ENCODE measurements around the gene TATDN2. TPM values are rescaled to one million over a fixed set of nuclear protein-coding genes. Genes with fewer than 3 reads are reported as not detected.
"Not testable (repeated sequence)": the region's sequence is repeated elsewhere in the genome, so short reads cannot be mapped to it uniquely, and the experiment has no call there.

The TATDN2 gene
- polyA plus RNA-seq, 4 donors, result 33.9 to 34.8 (median 34.1) TPM

GRCh38 chr3:10287936-10288574, 39.8 kb downstream of the TATDN2 start:
- no peak for DNase-seq (ENCODE audit: low read depth in 4 of 4, low spot score in 3 of 4)

GRCh38 chr3:10288575-10288960, 40.3 kb downstream of the TATDN2 start:
- no peak for DNase-seq (ENCODE audit: low read depth in 4 of 4, low spot score in 3 of 4)

DNA sequence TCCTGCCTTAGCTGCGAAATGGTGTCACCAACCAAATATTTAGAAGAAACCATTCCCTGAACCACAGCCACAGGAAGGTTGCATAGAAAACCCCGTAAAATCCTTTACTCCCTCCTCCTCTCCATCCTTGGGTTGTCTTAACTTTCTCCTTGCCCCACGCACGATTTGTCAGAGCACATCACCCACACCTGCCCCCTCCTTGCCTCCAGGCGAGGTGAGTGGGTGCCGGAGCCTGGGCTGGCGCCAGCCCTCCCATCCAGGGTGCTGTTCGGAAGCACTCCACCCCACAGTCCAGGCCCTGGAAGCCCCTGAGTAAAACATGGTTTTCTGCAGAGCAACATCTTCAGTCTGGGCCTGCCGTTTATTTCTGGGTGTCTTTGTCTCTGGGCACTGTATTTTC, 40.8 kb downstream of the TATDN2 start:
- no peak for DNase-seq (ENCODE audit: low read depth in 4 of 4, low spot score in 3 of 4)

DNA sequence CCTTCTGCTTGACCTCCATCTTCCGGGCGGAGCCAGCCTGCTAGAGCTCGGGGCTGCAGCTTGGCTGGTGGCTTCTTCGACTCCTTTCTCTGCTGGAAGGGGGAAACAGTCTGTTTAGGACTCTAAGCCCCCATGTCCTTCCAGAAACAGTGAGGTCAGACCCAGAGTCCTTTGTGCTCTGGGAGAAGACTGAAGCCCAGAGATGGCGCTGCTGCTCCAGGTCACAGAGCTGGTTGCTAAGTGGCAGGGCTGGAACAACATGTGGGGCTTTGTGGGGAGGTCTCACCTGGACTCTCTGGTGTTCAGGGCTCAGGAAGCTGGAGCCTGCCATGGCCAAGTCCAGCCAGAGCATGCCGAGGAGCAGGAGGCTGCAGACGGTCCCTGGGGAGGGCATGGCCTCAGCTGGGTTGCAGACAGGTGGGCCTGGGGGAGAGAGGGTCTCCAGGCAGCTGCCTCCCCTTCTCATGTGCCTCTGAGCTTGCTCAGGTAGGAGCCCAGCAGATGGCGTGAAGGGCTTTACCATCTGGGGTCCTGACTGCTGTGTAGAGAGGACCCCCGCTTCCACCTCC, 41.6 kb downstream of the TATDN2 start:
- DNase-seq (ENCODE audit: low read depth in 4 of 4, low spot score in 3 of 4), result no peak

DNA sequence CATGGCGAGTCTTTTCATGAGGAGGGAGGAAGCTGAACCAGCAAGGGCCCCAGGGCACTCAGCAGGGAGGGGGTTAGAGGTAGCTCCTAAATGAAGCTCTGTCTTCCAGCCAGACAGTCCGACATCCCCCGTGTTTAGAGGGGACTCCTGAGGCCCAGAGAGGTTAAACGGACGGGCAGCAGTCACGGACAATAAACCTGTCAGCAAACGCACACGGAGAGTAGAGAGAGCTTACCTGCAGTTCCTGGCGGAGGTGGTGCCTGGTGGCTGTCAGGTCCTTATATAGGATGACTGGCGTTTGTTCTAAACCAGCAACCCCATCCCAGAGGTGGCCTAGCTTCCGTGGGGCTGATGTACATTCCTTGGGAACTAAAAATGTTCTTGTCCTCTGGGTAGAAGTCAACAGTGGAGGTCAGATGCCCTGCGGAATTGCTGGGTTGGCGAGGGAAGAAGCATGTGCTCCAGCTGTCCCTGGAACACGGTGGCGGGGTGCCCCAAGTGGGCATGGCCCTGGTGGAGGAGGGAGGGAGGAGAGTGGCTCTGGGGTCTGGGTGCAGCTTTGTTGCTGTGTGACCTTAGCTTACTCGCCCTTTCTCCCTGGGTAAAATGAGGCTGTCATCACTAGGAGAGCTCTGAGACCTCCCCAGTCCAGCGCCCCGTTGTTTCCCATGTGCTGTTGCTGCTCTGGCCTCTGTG, 42.4 kb downstream of the TATDN2 start:
- no peak for DNase-seq (ENCODE audit: low read depth in 4 of 4, low spot score in 3 of 4)

- no peak for DNase-seq (ENCODE audit: low read depth in 4 of 4, low spot score in 3 of 4)
Observed at GRCh38 chr3:10291641-10292040, 43.4 kb downstream of the TATDN2 start.

DNA sequence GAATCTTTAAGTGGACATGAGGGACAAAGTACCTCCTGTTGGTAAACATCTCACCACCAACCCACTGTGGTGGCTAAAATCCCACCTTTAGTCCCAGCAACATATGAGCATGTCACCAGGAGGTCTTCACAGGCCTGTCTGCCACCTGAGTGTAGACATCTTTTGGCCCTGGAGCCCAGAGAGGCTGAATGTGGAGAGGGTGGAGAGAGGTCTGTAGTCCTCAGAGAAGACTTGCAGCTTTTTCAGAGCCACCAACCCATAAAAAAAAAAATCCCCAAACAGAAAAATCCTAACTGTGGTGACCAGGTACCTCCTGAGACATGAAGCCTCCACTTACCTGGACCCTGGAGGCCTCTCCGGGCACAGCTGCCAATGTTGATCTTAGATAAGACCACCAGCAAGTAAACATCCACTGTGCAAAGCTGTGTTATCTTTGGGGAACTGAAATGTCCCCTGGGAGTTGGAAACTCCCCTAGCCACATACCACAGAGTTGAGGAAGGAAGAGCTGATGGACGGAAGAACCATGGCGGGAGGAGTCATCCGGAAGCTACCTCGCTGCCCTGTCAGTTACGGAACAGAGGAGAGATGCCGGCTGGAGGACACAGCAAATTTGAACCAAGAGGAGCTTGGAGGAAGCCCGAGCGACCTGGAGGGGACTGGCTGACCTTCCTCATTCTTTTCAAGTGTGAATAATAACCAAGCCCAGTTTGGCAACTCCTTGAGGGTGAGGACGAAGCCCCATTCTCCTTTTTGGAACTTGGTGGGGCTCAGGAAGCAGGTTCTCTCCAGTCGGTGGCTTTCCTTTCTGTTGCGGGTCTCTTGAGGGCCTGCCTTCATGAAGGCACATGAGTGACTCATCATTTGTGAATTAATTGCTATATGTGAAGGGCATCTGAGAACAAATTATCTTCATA, 44.5 kb downstream of the TATDN2 start, which contains the start of gene GHRL:
Gene GHRL (minus strand): TSS at position 443 of the 915 bp plus-strand sequence. CDS start 2,767 bp downstream, outside the sequence.
- DNase-seq (ENCODE audit: low read depth in 4 of 4, low spot score in 3 of 4), result no peak

- no peak for DNase-seq (ENCODE audit: low read depth in 4 of 4, low spot score in 3 of 4)
Observed at GRCh38 chr3:10294030-10294586, 45.8 kb downstream of the TATDN2 start.

- DNase-seq (ENCODE audit: low read depth in 4 of 4, low spot score in 3 of 4), result not testable (repeated sequence)
Observed at GRCh38 chr3:10298064-10298463, 49.8 kb downstream of the TATDN2 start.

DNA sequence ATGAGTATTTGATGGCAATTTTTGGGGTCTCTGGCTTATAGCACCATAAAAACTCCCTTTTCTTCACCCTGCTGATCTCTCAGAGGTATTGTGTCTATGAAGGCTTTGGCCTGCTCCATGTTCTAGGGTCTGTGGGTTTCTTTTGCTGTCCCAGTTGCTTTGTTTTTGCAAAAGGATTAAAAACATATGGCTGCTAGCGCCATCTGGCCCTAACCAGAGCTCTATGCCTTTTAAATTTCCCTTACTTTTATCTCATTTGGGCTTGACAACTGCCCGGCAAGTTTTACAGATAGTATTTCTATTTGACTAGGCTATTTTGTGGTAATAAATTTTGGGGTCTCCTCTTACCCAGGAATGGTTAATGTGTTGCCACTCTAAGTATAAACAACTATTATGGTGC, 50.9 kb downstream of the TATDN2 start:
- no peak for DNase-seq (ENCODE audit: low read depth in 4 of 4, low spot score in 3 of 4)

GRCh38 chr3:10299679-10300078, 51.4 kb downstream of the TATDN2 start:
- DNase-seq (ENCODE audit: low read depth in 4 of 4, low spot score in 3 of 4), result no peak

DNA sequence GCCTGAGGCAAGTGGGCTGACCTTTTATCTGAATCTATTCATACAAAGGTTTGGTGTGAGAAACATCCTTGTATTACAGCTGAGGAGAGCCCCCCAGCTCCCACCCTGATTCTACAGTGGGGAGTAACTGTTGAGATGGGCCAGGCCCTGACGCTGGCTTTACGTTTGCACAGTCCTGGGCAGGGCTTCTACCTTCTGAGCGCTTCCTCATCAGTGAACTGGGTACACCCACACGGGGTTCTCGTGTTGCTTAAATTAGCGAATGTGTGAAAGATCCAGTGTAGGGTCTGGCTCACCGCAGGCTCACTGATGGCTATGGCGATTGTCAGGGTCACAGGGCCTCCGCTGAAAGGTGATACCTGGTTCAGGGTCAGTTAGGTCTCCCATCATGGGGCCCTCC, 51.8 kb downstream of the TATDN2 start:
- DNase-seq (ENCODE audit: low read depth in 4 of 4, low spot score in 3 of 4), result no peak

DNA sequence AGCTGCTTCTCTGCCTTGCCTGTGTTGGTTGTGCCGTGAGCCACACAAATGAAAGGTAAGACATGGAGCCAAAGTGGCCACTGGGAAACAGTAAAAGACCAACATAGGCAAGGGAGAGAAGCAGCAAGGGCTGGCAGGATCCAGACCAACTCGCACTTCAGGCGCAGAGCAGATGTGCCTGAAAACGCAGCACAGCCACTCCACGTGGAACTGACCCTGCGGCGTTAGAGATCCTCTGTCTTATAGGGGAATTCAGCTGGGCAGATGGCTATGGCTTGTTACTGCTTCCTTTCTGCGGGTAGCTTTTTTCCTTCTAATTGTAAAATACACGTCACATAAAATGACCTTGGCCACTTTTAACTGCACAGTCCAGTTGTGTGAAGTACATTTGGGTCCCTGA, 54.8 kb downstream of the TATDN2 start:
- DNase-seq (ENCODE audit: low read depth in 4 of 4, low spot score in 3 of 4), result no peak

DNA sequence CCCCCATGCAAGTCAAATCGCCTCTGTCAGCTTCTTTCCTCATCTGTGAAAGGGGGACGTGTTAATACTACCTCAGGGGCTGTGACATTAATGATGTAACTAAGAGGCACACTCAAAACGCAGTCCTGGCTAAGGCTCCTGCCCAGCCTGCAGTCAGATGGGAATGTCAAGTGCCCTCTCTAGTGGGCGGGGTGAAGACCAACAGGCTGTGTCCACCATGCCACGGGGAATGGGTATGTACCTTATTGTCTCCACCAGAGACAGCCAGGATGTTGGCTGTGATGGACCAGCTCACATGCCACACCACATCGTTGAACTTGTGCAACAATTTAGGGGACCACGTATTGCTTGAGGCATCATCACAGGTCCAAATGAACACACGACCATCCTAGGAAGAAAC, 55.5 kb downstream of the TATDN2 start:
- DNase-seq (ENCODE audit: low read depth in 4 of 4, low spot score in 3 of 4), result no peak

DNA sequence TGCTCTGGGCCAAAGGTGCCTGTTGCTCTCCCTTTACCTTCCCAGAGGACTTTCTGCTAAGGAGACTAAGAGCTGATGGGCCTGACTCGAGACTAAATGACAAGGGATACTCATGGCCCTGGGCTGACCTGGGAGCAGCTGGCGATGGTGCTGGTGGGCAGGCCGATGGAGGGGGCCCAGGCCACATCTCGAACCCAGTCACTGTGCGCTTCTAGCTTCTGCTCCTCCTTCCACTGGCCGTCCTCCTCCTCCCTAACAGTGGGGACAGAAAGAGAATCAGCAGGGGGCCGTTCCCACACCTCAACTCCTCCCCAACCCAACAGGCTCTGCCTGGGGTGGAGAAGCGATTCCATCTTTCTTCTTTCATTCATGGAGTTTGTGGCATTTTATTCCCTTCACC, 56.6 kb downstream of the TATDN2 start:
- no peak for DNase-seq (ENCODE audit: low read depth in 4 of 4, low spot score in 3 of 4)

DNA sequence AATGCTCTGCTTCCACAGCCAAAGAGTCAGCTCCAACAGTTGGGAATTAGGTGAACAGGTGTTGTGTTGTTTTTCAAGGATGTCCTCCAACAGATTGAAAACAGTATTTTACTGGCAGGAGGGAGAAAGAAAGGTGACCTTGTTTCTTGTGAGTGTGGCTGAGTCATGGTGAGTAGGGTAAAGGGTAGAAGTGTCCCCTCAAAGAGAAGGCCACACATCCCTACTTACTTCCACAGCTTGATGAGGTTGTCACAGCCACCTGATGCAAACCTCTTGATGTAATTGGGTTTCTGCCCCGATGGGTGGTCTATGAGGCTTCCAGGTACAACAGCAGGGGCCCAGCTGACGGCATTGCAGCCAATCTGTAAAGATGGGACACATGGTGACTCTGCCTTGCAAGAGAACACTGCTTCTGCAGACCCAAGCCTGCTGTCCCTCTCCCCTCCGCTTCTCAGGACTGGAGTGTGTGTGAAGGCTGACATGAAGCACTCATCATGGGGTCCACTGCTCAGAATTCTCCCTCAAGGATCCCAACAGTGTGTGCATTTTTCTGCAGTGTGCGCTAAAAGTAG, 57.2 kb downstream of the TATDN2 start:
- DNase-seq (ENCODE audit: low read depth in 4 of 4, low spot score in 3 of 4), result no peak

GRCh38 chr3:10306156-10306555, 57.9 kb downstream of the TATDN2 start:
- DNase-seq (ENCODE audit: low read depth in 4 of 4, low spot score in 3 of 4), result no peak

DNA sequence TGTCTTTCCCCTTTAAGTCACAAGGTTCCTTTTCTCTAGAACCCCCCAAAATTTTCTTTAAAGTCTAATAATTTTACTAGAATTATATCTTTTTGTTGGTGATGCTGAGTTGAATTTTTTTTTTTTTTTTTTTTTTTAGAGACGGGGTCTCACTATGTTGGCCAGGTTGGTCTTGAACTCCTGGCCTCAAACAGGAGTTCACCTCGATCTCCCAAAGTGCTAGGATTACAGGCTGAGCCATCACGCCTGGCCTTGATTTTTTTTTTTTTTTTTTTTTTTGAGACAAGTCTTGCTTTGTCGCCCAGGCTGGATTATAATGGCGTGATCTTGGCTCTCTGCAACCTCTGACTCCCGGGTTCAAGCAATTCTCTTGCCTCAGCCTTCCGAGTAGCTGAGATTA, 60.4 kb downstream of the TATDN2 start:
- DNase-seq (ENCODE audit: low read depth in 4 of 4, low spot score in 3 of 4), result no peak

GRCh38 chr3:10309736-10310135, 61.5 kb downstream of the TATDN2 start:
- DNase-seq (ENCODE audit: low read depth in 4 of 4, low spot score in 3 of 4), result no peak

DNA sequence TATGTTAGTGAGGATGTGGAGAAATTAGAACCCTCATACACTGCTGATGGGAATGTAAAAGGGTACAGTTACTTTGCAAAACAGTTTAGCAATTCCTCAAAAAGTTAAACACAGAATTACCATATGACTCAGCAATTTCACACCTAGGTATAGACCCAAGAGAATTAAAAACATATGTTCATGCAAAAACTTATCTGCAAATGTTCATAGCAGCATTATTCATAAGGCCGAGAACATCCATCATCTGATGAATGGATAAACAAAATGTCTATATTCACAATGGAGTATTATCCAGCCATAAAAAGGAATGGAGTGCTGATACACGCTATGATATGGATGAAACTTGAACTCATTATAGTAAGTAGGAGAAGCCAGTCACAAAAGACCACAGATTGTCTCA, 62.3 kb downstream of the TATDN2 start:
- no peak for DNase-seq (ENCODE audit: low read depth in 4 of 4, low spot score in 3 of 4)

Measured in right renal pelvis (tissue), 4 donors.